NCI-H187 (cell line): ENCODE measurements around the gene ANKDD1A.

ENCODE experiments used
- DNase-seq, 2 experiments: peaks; one replicate each; lab custom pipeline; 2025; lab: John Stamatoyannopoulos, UW

ANKDD1A gene

DNA sequence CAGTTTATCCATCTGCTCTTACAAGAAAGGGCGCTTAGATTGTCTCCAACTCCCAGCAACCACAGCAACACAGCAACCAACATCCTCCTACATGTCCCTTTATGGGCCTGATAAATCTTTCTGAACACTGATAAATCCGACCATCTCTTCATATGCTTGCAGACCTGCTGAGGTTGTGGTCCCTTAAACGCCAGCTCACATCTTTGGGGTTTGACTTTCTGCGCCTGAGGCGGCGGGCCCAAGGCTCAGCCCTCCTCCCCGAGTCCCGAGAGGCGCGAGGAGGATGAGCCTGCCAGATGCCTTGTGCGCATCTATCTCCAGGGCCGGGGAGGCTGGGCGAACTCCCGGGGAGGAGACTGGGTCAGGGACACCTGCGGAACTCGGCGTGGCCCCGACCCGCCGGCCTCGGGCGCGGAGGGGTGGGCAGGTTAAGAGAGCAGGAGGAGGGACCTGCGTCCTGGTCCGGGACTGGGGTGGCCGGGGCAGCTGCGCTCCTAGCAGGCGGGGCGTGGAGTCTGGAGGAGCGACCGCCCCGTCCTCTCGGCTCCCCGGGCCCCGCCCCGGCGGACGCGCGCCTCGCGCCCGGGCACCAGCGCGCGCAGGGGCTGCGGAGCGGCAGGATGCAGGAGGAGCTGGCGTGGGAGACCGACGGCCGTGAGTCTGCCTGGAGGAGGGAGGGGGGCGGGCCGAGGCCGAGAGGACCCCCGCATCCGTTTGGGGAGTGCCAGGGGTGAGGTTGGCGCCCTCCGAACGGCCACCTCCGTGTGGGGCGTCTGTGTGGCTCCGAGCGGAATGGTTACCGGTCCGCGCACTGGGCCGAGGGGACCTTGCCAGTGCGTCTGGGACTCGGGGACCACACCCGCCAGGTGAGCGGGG is at the start of gene ANKDD1A:
Gene ANKDD1A, plus strand, starts transcription at position 592 of the 876 bp plus-strand sequence. Its CDS starts 29 bp downstream, at position 621.
- DNase-seq: peak in 1 of 2 experiments; percentile 7

- DNase-seq: no peak
Observed at GRCh38 chr15:64861960-64862359, 49.7 kb upstream of the ANKDD1A start.

DNA sequence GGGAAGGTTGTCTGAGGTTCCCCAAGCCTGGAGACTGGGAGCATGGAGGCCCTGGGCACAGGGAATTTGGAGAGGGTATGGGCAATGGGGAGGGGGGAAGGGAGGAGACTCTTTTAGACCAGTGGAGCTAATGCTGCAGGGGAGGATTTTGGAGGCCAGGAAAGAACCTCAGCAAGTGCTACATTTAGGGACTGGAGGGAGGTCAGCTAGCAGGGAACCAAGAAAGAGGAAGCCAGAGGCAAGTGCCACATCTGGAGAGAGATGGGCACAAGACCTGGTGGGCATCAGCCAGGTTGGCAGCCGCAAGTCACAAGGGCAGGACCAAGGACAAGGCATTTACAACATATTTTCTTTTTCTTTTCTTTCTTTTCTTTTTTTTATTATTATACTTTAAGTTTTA is 49.3 kb upstream of the ANKDD1A start:
- no peak for DNase-seq

GRCh38 chr15:64864068-64864467 is 47.6 kb upstream of the ANKDD1A start:
- DNase-seq: no peak

DNA sequence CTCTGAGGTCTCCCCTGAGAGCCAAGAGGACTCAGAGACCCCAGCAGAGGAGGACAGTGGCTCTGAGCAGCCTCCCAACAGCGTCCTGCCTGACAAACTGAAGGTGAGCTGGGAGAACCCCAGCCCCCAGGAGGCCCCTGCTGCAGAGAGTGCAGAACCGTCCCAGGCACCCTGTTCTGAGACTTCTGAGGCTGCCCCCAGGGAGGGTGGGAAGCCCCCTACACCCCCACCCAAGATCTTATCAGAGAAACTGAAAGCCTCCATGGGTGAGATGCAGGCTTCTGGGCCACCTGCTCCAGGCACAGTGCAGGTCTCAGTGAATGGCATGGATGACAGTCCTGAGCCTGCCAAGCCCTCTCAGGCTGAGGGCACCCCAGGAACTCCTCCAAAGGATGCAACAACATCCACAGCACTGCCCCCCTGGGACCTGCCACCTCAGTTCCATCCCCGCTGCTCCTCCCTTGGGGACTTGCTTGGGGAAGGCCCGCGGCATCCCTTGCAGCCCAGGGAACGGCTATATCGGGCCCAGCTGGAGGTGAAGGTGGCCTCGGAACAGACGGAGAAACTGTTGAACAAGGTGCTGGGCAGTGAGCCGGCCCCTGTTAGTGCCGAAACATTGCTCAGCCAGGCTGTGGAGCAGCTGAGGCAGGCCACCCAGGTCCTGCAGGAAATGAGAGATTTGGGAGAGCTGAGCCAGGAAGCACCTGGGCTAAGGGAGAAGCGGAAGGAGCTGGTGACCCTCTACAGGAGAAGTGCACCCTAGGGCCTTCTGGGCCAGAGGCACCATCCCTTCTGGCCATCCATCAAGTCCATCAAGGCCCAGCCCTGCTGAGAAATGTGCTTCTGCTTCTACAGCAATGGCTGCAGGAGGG is 46.3 kb upstream of the ANKDD1A start:
- DNase-seq: no peak

DNA sequence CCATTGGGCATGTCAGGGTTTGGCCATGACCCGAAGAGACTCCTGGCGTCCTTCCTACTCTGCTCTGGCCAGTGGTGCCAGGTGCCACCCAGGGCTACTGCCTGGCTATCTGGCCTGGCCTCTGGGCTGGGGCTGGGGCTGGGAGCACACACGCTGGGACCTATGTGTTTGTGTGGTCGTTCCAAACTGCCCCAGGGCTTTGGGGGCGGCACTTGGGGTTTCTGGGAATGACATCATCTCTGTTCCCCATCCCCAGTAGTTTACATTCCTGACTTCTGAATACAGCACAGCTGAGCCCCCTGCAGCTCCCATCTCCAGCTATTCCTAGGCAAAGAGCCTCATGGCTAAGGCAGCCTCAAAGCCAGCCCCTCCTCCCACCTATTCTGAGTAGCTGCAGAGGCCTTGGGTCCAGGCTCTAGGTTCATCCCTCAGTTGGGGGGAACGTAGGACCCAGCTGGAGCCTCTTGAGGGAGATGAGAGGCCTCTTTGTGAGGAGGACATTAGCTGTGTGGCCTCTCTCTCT is 45.6 kb upstream of the ANKDD1A start:
- DNase-seq: no peak

- DNase-seq: no peak
Observed at GRCh38 chr15:64869501-64869900, 42.2 kb upstream of the ANKDD1A start.

DNA sequence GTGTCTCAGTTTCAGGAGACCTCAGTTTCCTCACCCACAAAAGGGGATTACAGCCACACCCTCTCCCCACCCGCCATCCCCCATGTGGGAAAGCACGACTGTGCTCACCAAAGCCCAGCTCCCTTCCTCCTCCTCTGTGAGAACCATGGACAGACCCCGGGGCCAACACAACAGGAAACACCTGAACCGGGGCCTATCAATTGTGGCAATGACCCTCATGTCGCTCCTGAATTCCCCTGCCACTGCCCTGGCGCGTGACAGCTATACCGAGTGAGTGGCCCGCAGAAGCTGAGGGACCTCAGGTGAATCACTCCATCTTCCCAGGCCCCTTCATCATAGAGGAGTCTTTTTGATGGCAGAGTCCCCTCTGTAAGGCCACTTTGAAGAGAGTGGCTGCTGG is 41.3 kb upstream of the ANKDD1A start:
- no peak for DNase-seq

GRCh38 chr15:64875641-64876223 is 36.0 kb upstream of the ANKDD1A start:
- DNase-seq: no peak

GRCh38 chr15:64877435-64877834 is 34.3 kb upstream of the ANKDD1A start:
- no peak for DNase-seq

DNA sequence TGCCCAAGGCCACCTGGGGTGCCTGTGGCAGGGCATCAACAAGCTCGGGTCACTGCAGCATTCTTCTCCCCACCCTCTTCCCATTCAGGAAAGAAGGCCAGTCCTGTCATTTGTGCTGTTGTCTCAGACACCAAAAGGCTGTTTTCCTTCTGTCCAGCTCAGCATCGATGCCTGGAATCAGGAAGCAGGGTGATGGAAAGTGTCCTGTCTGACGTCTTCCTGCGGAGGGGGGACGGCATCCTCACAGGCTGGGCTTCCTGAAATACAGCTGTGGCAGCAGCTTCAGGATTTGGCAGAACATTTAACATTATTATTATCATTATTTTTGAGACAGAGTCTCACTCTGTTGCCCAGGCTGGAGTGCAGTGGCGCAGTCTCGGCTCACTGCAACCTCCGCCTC is 33.0 kb upstream of the ANKDD1A start:
- no peak for DNase-seq

- DNase-seq: no peak
Observed at GRCh38 chr15:64883100-64883581, 28.6 kb upstream of the ANKDD1A start.

DNA sequence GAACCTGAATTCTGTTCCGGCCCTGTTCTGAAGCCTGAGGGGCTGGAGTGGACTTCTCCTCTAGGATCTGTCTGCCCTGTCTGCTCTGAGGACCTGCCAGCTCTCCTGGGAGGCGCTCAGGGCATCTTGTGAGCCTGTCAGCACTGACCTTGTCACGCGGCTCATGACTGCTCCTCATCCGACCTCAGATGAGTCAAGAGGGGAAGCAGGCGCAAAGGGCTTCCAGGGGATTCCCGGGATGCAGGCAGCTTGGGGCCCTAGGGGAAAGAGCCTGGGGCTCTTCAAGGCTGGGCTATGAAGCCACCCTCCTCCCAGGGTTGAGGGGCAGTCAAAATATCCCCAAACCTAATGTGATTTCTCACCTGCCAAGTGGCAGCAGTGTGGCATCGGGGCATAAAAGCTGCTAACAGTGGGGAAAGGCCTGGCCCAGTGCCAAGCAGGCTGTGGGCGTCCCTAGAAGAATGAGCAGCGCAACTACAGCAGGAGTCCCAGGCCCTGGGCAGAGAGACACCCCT is 27.6 kb upstream of the ANKDD1A start:
- no peak for DNase-seq

DNA sequence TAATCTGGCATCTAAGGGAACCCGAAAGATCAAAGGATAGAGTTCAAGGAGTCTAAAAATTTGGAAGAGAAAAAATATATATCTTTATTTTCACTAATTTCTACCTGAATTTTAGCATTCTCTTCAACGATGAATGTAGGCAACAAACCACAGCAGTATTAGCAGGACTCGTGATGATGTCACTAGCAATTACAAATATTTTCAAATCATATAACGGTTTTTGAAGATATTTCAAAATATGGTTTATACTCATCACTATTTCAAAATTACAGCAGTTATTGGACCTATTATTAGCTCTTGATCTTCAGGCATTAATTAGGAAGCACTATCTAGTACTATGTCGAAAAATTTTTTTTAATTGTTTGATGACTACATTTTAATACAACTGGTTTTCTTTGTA is 27.0 kb upstream of the ANKDD1A start:
- no peak for DNase-seq

GRCh38 chr15:64888336-64888735 is 23.4 kb upstream of the ANKDD1A start:
- no peak for DNase-seq

DNA sequence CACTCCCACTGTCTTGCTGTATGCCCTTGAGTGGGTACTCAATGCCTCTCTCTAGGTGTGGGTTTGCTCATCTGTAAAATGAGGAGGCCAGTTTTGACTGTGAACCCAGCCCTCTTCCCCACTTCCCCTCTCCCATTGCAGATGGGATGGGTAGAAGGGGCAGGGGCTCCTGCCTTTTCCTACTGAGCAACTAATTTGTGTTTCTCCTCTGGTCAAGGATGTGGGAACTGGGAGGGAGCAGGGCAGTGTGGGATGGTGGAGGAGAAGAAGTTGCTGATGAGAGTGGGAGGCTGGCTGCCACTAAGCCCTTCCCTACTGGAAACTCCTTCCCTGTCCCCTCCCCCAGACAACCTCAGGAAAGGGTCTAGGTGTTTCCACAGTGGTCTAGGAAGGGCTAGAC is 20.1 kb upstream of the ANKDD1A start:
- DNase-seq: no peak

DNA sequence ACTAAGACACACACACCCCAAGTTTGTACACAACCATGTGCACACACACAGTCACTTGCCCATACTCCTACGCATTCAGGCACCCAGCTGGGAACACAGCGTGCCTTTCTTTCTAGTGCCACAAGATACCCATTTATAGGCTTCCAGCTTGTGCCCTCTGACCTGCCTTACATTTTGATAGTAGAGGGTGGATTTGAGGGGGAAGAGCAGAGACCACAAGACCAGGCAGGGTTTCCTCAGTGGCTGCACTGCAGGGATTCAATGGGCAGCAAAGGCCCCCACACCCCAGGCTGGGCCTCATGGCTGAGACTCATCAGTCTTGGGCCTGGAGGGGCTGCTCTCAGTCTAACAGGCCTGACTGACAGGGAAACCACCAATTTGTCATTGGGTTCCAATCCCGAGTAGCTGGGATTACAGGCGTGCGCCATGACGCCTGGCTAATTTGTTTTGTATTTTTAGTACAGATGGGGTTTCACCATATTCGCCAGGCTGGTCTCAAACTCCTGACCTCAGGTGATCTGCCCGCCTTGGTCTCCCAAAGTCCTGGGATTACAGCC is 18.8 kb upstream of the ANKDD1A start:
- DNase-seq: no peak

- DNase-seq: no peak
Observed at GRCh38 chr15:64893481-64894394, 18.0 kb upstream of the ANKDD1A start.

- no peak for DNase-seq
Observed at GRCh38 chr15:64894395-64895056, 17.2 kb upstream of the ANKDD1A start.
